Mesenteric fat pad (tissue), 1 donor: ENCODE results near the gene PNRC2. TPM values are rescaled to one million over a fixed set of nuclear protein-coding genes. Genes with fewer than 3 reads are reported as not detected.

Experiments used
- DNase-seq: peaks from one replicate; pipeline ENCODE4 v3.0.0-alpha.2; 2020; ENCODE audit warnings: low spot score
- long read RNA-seq: library from polyadenylated mRNA; unstranded; transcript quantifications from one replicate; pipeline ENCODE4 v2.0.0, GENCODE V29; 2020
- total RNA-seq: library from RNA; stranded (reverse); fragmentation: NEBNext Ultra II Directional; extraction: Animal tissue kit (Norgen Biotek cat#: 25700); gene quantifications from one replicate; pipeline ENCODE4 v1.2.1, GENCODE V29; 2021
- donor health status: DM: yes; HTN: yes; CAD: no.

PNRC2 gene, protein sequence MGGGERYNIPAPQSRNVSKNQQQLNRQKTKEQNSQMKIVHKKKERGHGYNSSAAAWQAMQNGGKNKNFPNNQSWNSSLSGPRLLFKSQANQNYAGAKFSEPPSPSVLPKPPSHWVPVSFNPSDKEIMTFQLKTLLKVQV
- 94.5 TPM for total RNA-seq
- long read RNA-seq, transcript PNRC2-201 (3 exons, 2,416 nt), result major isoform, 260 of 292 reads
- long read RNA-seq, transcript PNRC2-202 (3 exons, 814 nt), result minor isoform, 13 of 292 reads
- long read RNA-seq, transcript PNRC2-204 (2 exons, 171 nt), result minor isoform, 6 of 292 reads
- long read RNA-seq, partial matches to known transcripts, result 0 of 292 reads
- long read RNA-seq, other reads (novel, unspliced or antisense), result 13 of 292 reads

- DNase-seq, result peak; percentile 99
Measured at GRCh38 chr1:23959461-23960290, at the start of gene PNRC2. TSS of gene PNRC2 (plus strand) at chr1:23959828. CDS start at chr1:23961458, 1,630 bp downstream.

DNA sequence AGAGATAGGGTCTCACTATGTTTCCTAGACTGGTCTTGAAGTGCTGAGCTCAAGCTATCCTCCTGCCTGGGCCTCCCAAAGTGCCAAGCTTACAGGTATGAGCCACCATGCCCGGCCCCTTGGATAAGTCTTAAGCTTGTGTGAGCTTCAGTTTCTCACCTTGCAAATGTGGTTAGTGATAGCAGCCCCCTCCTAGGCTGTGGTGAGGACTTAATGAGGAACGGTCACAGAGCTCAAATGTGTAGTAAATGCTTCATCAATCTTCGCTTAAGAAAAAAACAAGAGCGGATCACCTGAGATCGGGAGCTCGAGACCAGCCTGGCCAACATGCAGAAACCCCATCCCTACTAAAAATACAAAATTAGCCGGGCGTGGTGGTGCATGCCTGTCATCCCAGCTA, 49.5 kb upstream of the PNRC2 start:
- DNase-seq, result no peak

- DNase-seq, result no peak
Measured at GRCh38 chr1:23910553-23911246, 48.9 kb upstream of the PNRC2 start.

- DNase-seq, result no peak
Measured at GRCh38 chr1:23911921-23912320, 47.7 kb upstream of the PNRC2 start.

- no peak for DNase-seq
Measured at GRCh38 chr1:23913212-23913880, 46.3 kb upstream of the PNRC2 start, which contains the start of gene CNR2. TSS of gene CNR2 (minus strand) at chr1:23913362. CDS start at chr1:23875617, 37,745 bp downstream.

DNA sequence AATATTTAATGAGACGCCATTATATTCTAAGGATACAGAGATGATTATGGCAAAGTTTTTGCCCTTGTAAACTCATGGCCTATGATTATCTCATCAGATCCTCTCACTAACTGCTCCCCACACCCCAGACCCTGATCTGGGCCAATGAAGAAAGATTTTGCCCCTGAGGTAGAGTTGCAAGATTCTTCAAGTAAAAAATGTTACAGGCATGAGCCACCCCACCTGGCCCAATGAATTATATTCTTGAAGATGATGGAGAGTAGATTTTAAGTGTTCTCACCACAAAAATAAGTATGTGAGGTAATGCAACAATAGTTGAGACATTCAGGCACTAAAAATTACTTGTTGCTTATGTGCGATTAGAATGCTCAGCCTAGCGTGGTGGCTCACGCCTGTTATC, 44.7 kb upstream of the PNRC2 start:
- no peak for DNase-seq

- DNase-seq, result no peak
Measured at GRCh38 chr1:23915466-23915865, 44.2 kb upstream of the PNRC2 start.

GRCh38 chr1:23916209-23917131, 43.2 kb upstream of the PNRC2 start:
- DNase-seq, result no peak

GRCh38 chr1:23922321-23922943, 37.2 kb upstream of the PNRC2 start:
- DNase-seq, result peak; percentile 2

DNA sequence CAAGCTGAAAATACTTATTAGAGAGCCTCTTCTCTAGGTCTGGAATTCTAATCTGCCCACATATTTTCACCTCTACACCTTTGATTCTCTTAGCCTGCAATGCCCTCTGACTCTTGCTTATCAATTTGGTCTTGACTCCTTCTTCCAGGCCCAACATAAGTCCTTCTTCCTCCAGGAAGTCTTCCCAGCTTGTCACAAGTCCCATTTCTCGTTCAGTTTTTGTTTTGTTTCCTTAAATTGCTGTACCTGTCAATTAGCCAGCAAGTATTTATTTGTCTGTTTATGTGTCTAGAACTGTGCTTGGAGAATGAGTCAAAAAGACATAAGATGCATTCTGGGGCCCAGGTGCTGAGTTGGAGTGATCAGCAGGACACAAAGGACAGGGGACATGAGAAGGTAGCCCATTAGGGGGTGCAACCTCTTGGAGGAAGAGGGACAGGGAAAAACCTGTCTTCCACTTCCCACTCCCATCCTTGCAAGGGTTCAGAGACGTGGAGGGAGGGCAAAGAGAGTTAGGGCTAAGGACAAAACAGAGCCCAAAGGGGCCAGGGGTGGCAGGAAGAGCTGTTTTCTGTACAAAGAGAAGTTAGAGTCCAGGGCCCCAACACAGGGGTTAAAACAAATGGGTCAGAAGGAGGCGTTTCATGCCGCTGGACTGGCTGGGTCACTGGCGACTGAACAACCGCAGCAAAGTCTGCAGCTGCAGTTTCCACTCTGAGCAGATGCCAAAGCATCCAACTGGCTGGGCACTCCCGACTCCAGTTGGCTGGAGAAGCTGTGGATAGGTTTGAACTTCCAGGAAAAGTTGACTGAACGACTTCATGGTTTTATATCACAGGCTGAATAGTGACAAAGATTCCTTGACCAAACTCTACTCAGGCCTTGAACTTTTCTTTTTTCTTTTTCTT, 35.8 kb upstream of the PNRC2 start:
- DNase-seq, result peak; percentile 88

DNA sequence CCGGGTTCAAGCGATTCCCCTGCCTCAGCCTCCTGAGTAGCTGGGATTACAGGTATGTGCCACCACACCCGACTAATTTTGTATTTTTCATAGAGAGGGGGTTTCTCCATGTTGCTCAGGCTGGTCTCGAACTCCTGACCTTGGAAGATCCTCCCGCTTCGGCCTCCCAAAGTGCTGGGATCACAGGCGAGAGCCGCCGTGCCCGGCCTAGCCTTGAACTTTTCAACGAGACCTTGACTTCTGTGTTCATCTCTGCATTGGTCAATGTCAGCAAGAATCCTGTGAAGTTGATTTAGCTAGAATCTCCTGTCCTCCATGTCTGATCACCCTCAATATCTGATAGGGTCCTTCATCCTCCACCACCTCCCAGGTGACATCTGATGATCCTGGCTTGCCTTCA, 35.0 kb upstream of the PNRC2 start:
- peak; percentile 81 for DNase-seq

GRCh38 chr1:23925279-23925678, 34.3 kb upstream of the PNRC2 start:
- peak; percentile 3 for DNase-seq

- peak; percentile 26 for DNase-seq
Measured at GRCh38 chr1:23927097-23927496, 32.5 kb upstream of the PNRC2 start.

GRCh38 chr1:23928789-23929188, 30.8 kb upstream of the PNRC2 start:
- DNase-seq, result peak; percentile 16

GRCh38 chr1:23930270-23930669, 29.4 kb upstream of the PNRC2 start:
- DNase-seq, result no peak

DNA sequence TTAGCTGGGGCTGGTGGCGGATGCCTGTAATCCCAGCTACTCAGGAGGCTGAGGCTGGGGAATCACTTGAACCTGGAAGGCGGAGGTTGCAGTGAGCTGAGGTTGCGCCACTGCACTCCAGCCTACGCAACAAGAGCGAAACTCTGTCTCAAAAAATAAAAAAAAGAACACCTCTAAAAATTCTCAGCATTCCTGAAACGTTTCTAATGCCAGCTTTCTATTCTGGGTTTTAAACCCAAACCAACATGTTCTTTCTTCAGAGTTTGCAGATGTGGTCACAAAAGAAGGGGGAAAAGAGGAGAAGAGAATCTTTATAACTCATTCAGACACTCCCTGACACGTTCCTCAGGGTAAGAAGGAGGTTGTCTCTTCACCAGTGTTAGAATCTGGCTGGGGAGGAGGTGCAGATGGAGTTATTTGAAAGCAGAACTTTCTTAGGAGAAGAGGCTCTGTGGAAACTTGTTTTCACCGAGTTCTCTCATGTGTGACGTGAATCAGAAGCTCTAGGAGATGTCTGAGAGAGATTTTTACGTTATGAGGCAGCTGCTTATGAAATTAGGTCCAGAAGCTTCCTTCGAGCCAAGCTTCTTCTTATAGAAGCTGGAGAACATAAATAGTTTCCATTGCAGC, 28.7 kb upstream of the PNRC2 start:
- DNase-seq, result peak; percentile 5

DNA sequence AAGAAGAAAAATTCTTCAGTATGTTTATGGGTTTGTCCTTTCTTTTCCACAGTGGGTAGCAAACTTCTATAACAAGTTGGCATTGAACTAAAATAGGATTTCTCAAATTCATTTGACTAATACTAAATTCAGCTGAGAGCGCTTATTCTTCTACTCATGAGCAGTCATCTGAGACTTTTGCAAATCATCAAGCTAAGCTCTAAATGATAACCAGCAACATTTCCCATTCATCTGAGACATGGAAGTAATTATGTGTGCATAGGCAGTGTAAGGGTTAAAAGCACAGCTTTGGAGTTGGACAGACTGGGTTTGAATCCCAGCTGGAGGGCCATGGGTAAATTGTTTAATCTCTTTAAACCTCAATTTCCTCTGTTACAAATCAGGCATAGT, 28.1 kb upstream of the PNRC2 start:
- no peak for DNase-seq
